Measurements from ENCODE around the gene CCDC92B.

CCDC92B gene

GRCh38 chr17:2777242-2777867, 27.9 kb upstream of the CCDC92B start:
- DNase-seq, result peak; percentile 22

GRCh38 chr17:2776589-2777241, 27.3 kb upstream of the CCDC92B start:
- peak; percentile 80 for DNase-seq

DNA sequence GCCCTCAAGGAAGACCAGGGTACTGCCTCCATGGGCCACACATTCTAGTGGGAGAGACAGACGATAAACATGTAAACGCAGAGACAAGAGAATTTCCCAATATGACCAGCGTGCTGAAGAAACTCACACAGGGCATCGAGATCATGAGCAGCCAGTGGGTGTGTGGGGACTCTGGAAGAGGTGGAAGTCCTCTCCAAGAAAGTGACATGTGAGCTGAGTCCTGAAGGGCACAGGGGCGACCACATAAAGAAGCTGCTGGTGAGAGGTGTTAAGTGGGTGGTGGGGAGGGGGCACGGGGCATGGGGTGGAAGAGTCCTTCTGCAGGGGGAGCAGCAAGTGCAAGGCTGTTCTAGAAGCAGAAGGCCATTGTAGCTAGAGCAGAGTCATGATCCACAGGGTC, 25.8 kb upstream of the CCDC92B start:
- no peak for DNase-seq

DNA sequence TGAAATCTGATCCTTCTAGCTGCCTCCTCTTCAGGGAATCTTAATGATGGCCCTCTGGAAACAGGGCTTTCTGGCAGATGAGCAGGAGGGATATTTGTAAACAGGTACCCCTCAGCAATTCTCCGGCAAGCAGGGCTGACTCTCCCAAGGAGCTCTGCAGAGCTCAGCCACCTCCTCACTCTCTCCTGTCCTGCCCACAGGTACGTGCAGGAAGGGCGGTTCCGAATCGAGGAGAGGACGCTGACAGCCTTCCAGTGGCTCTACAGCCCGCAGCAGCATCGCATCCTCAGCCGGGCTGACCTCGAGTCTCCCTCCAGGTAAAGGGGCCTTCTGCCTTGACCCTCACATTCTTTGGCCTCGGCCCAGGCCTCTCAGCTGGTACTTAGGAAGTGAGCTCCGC, 20.7 kb upstream of the CCDC92B start:
- no peak for DNase-seq

GRCh38 chr17:2758870-2759269, 9.4 kb upstream of the CCDC92B start:
- no peak for DNase-seq

- peak; percentile 34 for DNase-seq
Measured at GRCh38 chr17:2755891-2756724, 6.7 kb upstream of the CCDC92B start.

GRCh38 chr17:2751491-2751890, 2.0 kb upstream of the CCDC92B start:
- DNase-seq, result no peak

DNA sequence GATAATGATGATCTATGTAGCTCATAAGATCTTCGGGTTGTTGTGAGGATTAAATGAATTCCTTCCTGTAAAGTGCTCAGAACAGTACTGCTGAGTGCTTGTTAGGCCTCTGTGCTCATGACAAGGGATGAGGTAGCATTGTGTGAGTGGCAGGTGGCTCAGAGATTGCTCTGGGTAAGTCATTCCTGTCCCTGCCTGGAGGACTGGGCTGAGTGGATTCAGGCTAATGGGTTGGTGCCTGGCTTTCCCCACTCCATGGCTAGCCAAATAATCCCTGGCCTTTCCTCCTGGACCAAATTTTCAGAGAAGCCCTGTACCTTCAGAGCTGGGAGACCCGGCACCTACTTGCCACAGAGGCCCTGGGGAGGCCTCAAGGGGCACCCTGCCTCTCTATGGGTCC, 1.3 kb upstream of the CCDC92B start:
- no peak for DNase-seq

DNA sequence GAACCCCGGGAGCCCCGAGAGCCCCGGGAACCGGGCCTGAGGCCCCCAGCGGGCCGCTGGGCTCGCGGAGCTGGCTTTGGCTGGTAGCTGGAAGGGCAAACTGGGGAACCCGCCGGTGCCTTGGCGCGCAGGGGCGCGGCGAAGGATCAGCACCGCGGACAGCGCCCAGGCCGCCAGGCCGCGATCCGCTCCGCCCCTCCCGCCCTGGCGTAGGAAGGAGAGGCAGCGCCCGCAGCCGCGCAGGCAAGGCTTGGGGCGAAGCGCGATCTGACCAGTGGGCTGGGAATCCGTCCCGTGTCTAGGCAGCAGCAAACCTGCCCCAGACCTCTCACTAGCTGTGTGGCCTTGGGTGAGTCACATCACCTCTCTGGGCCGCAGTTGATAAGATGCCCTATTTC, 331 bp upstream of the CCDC92B start:
- peak; percentile 42 for DNase-seq

- DNase-seq, result no peak
Measured at GRCh38 chr17:2745317-2746037, 4.0 kb downstream of the CCDC92B start.

DNA sequence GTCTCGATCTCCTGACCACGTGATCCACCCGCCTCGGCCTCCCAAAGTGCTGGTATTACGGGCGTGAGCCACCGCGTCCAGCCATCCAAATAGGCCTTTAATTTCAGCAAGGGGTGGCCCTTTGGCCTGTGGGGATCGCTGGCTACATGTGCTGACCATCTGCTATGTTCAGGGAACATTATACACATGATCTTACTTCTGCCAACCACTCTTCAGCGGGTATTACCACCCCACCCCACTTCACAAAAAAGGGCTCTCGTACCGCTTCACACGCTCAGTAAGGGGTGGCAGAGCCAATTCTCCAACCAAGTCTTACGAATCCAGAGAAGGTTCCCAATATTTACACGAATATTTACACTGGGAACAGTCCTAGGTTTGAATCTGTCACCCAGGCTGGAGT, 11.8 kb downstream of the CCDC92B start:
- DNase-seq, result no peak

- DNase-seq, result no peak
Measured at GRCh38 chr17:2736956-2737355, 12.5 kb downstream of the CCDC92B start.

GRCh38 chr17:2735896-2736295, 13.6 kb downstream of the CCDC92B start:
- DNase-seq, result no peak

DNA sequence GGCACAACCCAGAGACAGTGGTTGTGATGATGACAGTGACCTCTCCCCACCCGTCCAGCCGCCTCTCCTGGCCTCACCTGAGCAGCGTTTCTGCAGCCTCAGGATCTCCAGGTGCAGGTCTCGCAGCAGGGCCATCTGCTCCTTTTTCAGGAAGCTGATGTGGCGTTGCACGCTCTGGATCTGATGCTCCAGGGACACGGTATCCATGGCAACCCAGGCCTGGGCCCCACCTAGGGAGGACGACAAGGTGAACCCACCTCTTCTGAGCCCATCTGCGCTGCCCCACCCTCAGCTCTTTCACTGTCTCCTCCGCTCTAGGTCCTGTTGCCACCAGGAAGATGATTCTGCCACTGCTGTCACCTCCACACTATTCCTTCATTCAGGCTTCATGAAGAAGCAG, 14.5 kb downstream of the CCDC92B start:
- DNase-seq, result no peak

DNA sequence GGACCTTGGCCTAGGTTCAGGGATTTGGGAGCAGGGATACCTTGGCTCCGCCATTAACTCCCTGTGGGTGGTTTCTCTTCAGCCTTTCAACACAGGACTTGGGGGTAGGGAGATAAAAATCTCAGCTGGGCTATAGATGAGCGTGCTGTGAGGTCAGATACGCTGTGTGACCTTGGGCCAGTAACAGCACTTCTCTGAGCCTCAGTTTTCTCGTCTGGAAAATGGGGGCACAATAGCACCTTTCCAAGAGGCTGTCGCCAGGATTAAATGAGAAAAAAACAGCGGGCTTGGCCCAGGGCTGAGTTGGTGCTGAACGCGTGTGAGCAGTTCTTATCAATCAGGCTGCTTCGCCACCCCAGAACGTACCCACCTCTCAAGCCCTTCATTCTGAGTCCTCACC, 17.6 kb downstream of the CCDC92B start:
- DNase-seq, result no peak

DNA sequence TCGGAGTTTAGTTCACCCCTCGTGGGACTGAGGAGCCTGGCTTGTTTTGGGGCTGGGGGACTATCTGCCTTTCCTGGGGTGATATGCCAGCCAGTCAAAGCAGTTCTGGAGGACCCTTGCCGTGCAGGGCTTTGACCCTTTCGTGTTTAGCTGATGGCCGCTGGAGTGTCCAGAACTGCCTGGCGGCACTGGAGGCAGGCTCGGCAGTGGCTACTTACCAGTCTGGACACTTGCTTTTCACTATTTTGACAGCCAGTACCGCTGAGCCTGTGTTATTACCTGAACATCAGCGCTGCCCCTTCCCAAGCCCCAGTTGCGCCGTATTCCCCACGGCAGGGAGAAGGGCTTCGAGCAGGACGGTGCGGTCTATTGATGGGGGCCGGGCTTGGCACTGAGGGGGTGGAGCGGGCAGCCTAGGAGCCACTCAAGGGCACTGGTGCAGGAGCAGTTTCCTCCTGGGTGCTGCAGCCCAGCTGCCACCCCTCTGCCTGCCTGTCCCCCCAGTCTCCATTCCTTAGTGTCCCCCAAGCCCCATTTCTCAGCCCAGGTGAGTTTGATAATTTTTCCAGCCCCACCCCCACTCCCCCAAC, 18.6 kb downstream of the CCDC92B start:
- DNase-seq, result no peak

- DNase-seq, result no peak
Measured at GRCh38 chr17:2724784-2725164, 24.7 kb downstream of the CCDC92B start.

DNA sequence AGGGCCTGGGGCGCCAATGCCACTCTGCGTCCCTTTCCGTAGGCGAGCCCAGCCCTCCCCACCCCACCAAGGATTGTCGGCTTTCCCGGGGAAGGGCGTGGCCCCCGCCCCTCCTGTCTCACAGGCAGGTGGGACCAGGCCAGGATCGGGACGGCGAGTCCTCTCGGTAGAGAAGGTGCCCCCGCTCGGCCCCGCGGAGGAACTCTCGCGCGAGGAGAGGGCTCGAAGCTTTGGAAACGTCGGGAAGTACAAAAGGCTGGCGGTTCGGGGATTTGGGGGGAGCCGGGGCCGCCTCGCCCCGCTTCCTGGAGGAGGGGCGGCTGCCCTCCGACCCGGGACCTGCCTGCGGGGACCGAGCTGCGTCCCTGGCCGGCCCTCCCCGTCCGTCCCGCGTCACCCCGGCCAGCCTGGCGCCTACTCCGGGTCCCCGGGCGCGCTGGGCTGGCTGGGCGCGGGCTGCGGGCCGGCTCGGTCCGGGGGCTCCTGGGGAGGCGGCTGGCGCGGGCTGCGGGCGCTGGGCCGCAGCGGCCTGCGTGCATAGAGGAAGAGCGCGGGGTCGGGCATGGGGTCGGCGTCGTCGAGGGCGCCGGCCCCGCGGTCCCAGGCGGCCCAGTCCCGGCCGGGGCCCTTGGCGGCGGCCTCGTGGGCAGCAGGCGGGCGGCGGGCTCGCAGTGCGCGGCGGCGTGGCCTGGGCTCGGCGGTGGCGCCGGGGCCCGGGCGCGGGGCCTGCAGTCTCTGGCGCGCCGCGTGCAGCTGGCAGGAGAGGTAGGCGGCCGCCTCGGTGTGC, 25.3 kb downstream of the CCDC92B start:
- DNase-seq, result no peak

- no peak for DNase-seq
Measured at GRCh38 chr17:2723505-2723996, 25.9 kb downstream of the CCDC92B start.

- no peak for DNase-seq
Measured at GRCh38 chr17:2722611-2723010, 26.8 kb downstream of the CCDC92B start.

GRCh38 chr17:2721603-2722002, 27.8 kb downstream of the CCDC92B start:
- no peak for DNase-seq

- no peak for DNase-seq
Measured at GRCh38 chr17:2719861-2720260, 29.6 kb downstream of the CCDC92B start.

All from NCI-H1436 (cell line).